ENCODE data around the gene UBE2E3.
"Not testable (repeated sequence)": the region's sequence is repeated elsewhere in the genome, so short reads cannot be mapped to it uniquely, and the experiment has no call there.

Gene UBE2E3

GRCh38 chr2:181085734-181086133, 105.3 kb downstream of the UBE2E3 start:
- Histone ChIP-seq H3K9ac (ENCODE audit: low read length) (no peak overlapping the region), H3K4me2 (ENCODE audit: low read length, poor library complexity, severe bottlenecking) (no peak overlapping the region), H3K27me3 (ENCODE audit: control insufficient read depth in 1 of 2, insufficient read depth in 1 of 2, low read length in 2 of 2) (no peaks in the 10 kb centered on the region), H4K91ac (ENCODE audit: low read length) (no peak overlapping the region), H3K14ac (ENCODE audit: low read length in 2 of 2) (no peak overlapping the region), H3K18ac (ENCODE audit: low read depth in 1 of 2, low read length in 2 of 2) (no peak overlapping the region), H3K79me1 (replicated peaks; ENCODE audit: low read length, poor library complexity, severe bottlenecking) (no peaks in the 10 kb centered on the region), H2BK120ac (ENCODE audit: low read depth, low read length) (no peak overlapping the region), H3K27ac (ENCODE audit: low read length, poor library complexity, severe bottlenecking) (no peak overlapping the region), H3K23ac (ENCODE audit: low read length in 2 of 2) (no peak overlapping the region), H2BK5ac (ENCODE audit: low read depth, low read length, poor library complexity, severe bottlenecking) (no peak overlapping the region), H2BK15ac (ENCODE audit: low read depth, poor library complexity, severe bottlenecking) (no peak overlapping the region), H4K8ac (ENCODE audit: low read length) (no peak overlapping the region), H2BK12ac (ENCODE audit: low read length in 2 of 2) (no peak overlapping the region), H2AFZ (ENCODE audit: low read depth, low read length) (no peak overlapping the region), H2AK5ac (ENCODE audit: low read length, severe bottlenecking) (no peak overlapping the region), H3K4ac (ENCODE audit: low read depth in 1 of 2, low read length in 2 of 2) (no peak overlapping the region), H3K9me3 (ENCODE audit: control insufficient read depth, low read length) (peaks cover 11% of the 10 kb centered on the region), H3K36me3 (ENCODE audit: control insufficient read depth in 1 of 2, insufficient read depth in 2 of 2, low read depth in 1 of 2, low read length in 2 of 2) (peaks cover 2 to 4% of the 10 kb centered on the region in 2 experiments), H3K4me1 (ENCODE audit: control insufficient read depth, insufficient read depth, low read depth, low read length) (no peaks in the 10 kb centered on the region), H3K4me3 (ENCODE audit: insufficient read depth in 1 of 2, low read depth in 1 of 2, low read length in 2 of 2) (no peak overlapping the region)
- no peak for DNase-seq
- 89% methylated on average over 1 of the region's 1 CpG for WGBS

- H3K23ac ChIP-seq (ENCODE audit: low read length in 2 of 2); H2BK15ac ChIP-seq (ENCODE audit: low read depth, poor library complexity, severe bottlenecking); DNase-seq; H2BK5ac ChIP-seq (ENCODE audit: low read depth, low read length, poor library complexity, severe bottlenecking); H3K9ac ChIP-seq (ENCODE audit: low read length); H3K27me3 ChIP-seq (ENCODE audit: control insufficient read depth in 1 of 2, insufficient read depth in 1 of 2, low read length in 2 of 2); H3K36me3 ChIP-seq (ENCODE audit: control insufficient read depth in 1 of 2, insufficient read depth in 2 of 2, low read depth in 1 of 2, low read length in 2 of 2); H3K4me3 ChIP-seq (ENCODE audit: insufficient read depth in 1 of 2, low read depth in 1 of 2, low read length in 2 of 2); H3K14ac ChIP-seq (ENCODE audit: low read length in 2 of 2); H3K27ac ChIP-seq (ENCODE audit: low read length, poor library complexity, severe bottlenecking); H4K91ac ChIP-seq (ENCODE audit: low read length); H3K4ac ChIP-seq (ENCODE audit: low read depth in 1 of 2, low read length in 2 of 2); H3K79me1 ChIP-seq (replicated peaks; ENCODE audit: low read length, poor library complexity, severe bottlenecking); H2AK5ac ChIP-seq (ENCODE audit: low read length, severe bottlenecking); H3K18ac ChIP-seq (ENCODE audit: low read depth in 1 of 2, low read length in 2 of 2); H2AFZ ChIP-seq (ENCODE audit: low read depth, low read length); H2BK12ac ChIP-seq (ENCODE audit: low read length in 2 of 2); H3K4me2 ChIP-seq (ENCODE audit: low read length, poor library complexity, severe bottlenecking); H4K8ac ChIP-seq (ENCODE audit: low read length); H2BK120ac ChIP-seq (ENCODE audit: low read depth, low read length); H3K4me1 ChIP-seq (ENCODE audit: control insufficient read depth, insufficient read depth, low read depth, low read length): not testable (repeated sequence)
- peaks cover 27% of the 10 kb centered on the region for H3K9me3 ChIP-seq (ENCODE audit: control insufficient read depth, low read length)
- 56% methylated on average over 3 of the region's 4 CpGs for WGBS
Observed at GRCh38 chr2:181091920-181092319, 111.5 kb downstream of the UBE2E3 start.

GRCh38 chr2:181095486-181095885, 115.1 kb downstream of the UBE2E3 start:
- H2BK12ac ChIP-seq (ENCODE audit: low read length in 2 of 2) = no peak overlapping the region
- H3K27me3 ChIP-seq (ENCODE audit: control insufficient read depth in 1 of 2, insufficient read depth in 1 of 2, low read length in 2 of 2) = no peaks in the 10 kb centered on the region
- H2AFZ ChIP-seq (ENCODE audit: low read depth, low read length) = no peak overlapping the region
- no peak overlapping the region for H3K4ac ChIP-seq (ENCODE audit: low read depth in 1 of 2, low read length in 2 of 2)
- no peak for DNase-seq
- no peaks in the 10 kb centered on the region for H3K4me1 ChIP-seq (ENCODE audit: control insufficient read depth, insufficient read depth, low read depth, low read length)
- H3K4me2 ChIP-seq (ENCODE audit: low read length, poor library complexity, severe bottlenecking) = no peak overlapping the region
- peaks cover 17% of the 10 kb centered on the region for H3K9me3 ChIP-seq (ENCODE audit: control insufficient read depth, low read length)
- H4K91ac ChIP-seq (ENCODE audit: low read length) = no peak overlapping the region
- 66% methylated on average over 2 of the region's 2 CpGs for WGBS
- H3K23ac ChIP-seq (ENCODE audit: low read length in 2 of 2) = no peak overlapping the region
- H2AK5ac ChIP-seq (ENCODE audit: low read length, severe bottlenecking) = no peak overlapping the region
- no peak overlapping the region for H2BK5ac ChIP-seq (ENCODE audit: low read depth, low read length, poor library complexity, severe bottlenecking)
- no peak overlapping the region for H2BK15ac ChIP-seq (ENCODE audit: low read depth, poor library complexity, severe bottlenecking)
- no peak overlapping the region for H4K8ac ChIP-seq (ENCODE audit: low read length)
- no peaks in the 10 kb centered on the region for H3K36me3 ChIP-seq (ENCODE audit: control insufficient read depth in 1 of 2, insufficient read depth in 2 of 2, low read depth in 1 of 2, low read length in 2 of 2)
- H3K79me1 ChIP-seq (replicated peaks; ENCODE audit: low read length, poor library complexity, severe bottlenecking) = no peaks in the 10 kb centered on the region
- H3K4me3 ChIP-seq (ENCODE audit: insufficient read depth in 1 of 2, low read depth in 1 of 2, low read length in 2 of 2) = no peak overlapping the region
- no peak overlapping the region for H3K27ac ChIP-seq (ENCODE audit: low read length, poor library complexity, severe bottlenecking)
- H3K18ac ChIP-seq (ENCODE audit: low read depth in 1 of 2, low read length in 2 of 2) = no peak overlapping the region
- H2BK120ac ChIP-seq (ENCODE audit: low read depth, low read length) = no peak overlapping the region
- H3K14ac ChIP-seq (ENCODE audit: low read length in 2 of 2) = no peak overlapping the region
- no peak overlapping the region for H3K9ac ChIP-seq (ENCODE audit: low read length)

GRCh38 chr2:181103659-181104058, 123.3 kb downstream of the UBE2E3 start:
- H3K9ac ChIP-seq (ENCODE audit: low read length) = no peak overlapping the region
- no peak overlapping the region for H3K4ac ChIP-seq (ENCODE audit: low read depth in 1 of 2, low read length in 2 of 2)
- H3K27ac ChIP-seq (ENCODE audit: low read length, poor library complexity, severe bottlenecking) = no peak overlapping the region
- H2BK120ac ChIP-seq (ENCODE audit: low read depth, low read length) = no peak overlapping the region
- H3K18ac ChIP-seq (ENCODE audit: low read depth in 1 of 2, low read length in 2 of 2) = no peak overlapping the region
- H2AK5ac ChIP-seq (ENCODE audit: low read length, severe bottlenecking) = no peak overlapping the region
- H3K23ac ChIP-seq (ENCODE audit: low read length in 2 of 2) = no peak overlapping the region
- no peak overlapping the region for H3K4me2 ChIP-seq (ENCODE audit: low read length, poor library complexity, severe bottlenecking)
- H3K36me3 ChIP-seq (ENCODE audit: control insufficient read depth in 1 of 2, insufficient read depth in 2 of 2, low read depth in 1 of 2, low read length in 2 of 2) = no peaks in the 10 kb centered on the region
- H3K4me3 ChIP-seq (ENCODE audit: insufficient read depth in 1 of 2, low read depth in 1 of 2, low read length in 2 of 2) = no peak overlapping the region
- no peak overlapping the region for H4K8ac ChIP-seq (ENCODE audit: low read length)
- H2BK15ac ChIP-seq (ENCODE audit: low read depth, poor library complexity, severe bottlenecking) = no peak overlapping the region
- no peak for DNase-seq
- no peak overlapping the region for H3K14ac ChIP-seq (ENCODE audit: low read length in 2 of 2)
- H2AFZ ChIP-seq (ENCODE audit: low read depth, low read length) = no peak overlapping the region
- no peak overlapping the region for H4K91ac ChIP-seq (ENCODE audit: low read length)
- H3K79me1 ChIP-seq (replicated peaks; ENCODE audit: low read length, poor library complexity, severe bottlenecking) = no peaks in the 10 kb centered on the region
- H2BK12ac ChIP-seq (ENCODE audit: low read length in 2 of 2) = no peak overlapping the region
- H3K9me3 ChIP-seq (ENCODE audit: control insufficient read depth, low read length) = no peaks in the 10 kb centered on the region
- H3K27me3 ChIP-seq (ENCODE audit: control insufficient read depth in 1 of 2, insufficient read depth in 1 of 2, low read length in 2 of 2) = no peaks in the 10 kb centered on the region
- H3K4me1 ChIP-seq (ENCODE audit: control insufficient read depth, insufficient read depth, low read depth, low read length) = peaks cover 3% of the 10 kb centered on the region
- no peak overlapping the region for H2BK5ac ChIP-seq (ENCODE audit: low read depth, low read length, poor library complexity, severe bottlenecking)

Measured in mesenchymal stem cell (in vitro differentiated cells and primary cell).